Upper lobe of left lung (tissue), 6 donors: ENCODE data around the gene SUPT7L. TPM values are rescaled to one million over a fixed set of nuclear protein-coding genes. Genes with fewer than 3 reads are reported as not detected.

ENCODE experiments used
- ATAC-seq, 2 donors: fragments of 200-7000 bp; cut with Tn5 transposase; one replicate each; pipeline ENCODE4 v1.9.1; 2022; ENCODE audit warnings: mild to moderate bottlenecking in 2 of 2, moderate library complexity in 2 of 2; ENCODE audit not compliant: low FRiP score in 2 of 2
- DNase-seq, 2 donors: peaks; one replicate each; pipeline ENCODE4 v3.0.0-alpha.2; 2019 to 2020
- H3K27ac ChIP-seq, 4 donors: fragments of 200-600 bp; sonication (generic); one replicate each; pipeline ENCODE4 v1.5.1; 2016 to 2019
- H3K27me3 ChIP-seq, 4 donors: fragments of 200-600 bp; sonication (generic); one replicate each; pipeline ENCODE4 v1.5.1; 2017 to 2019
- H3K36me3 ChIP-seq, 4 donors: fragments of 200-600 bp; sonication (generic); one replicate each; pipeline ENCODE4 v1.5.1; 2016 to 2019
- H3K4me1 ChIP-seq, 4 donors: fragments of 200-600 bp; sonication (generic); one replicate each; pipeline ENCODE4 v1.5.1; 2018 to 2019
- H3K4me3 ChIP-seq, 4 donors: fragments of 200-600 bp; sonication (generic); one replicate each; pipeline ENCODE4 v1.5.1; 2017 to 2019; ENCODE audit warnings: mild to moderate bottlenecking in 2 of 4, moderate library complexity in 1 of 4
- H3K9me3 ChIP-seq, 4 donors: fragments of 200-600 bp; sonication (generic); one replicate each; pipeline ENCODE4 v1.5.1; 2018 to 2019
- CTCF ChIP-seq, 6 experiments: fragments of 450-650 bp in 4 of 6; fragments of 200-600 bp in 2 of 6; sonication (generic) in 2 of 6; IDR thresholded peaks; one replicate each; pipeline ENCODE4 v1.5.1; 2016 to 2019; ENCODE audit warnings: antibody characterized with exemption in 6 of 6
- EP300 ChIP-seq, 4 donors: sonication (generic); formaldehyde crosslinking; IDR thresholded peaks; one replicate each; pipeline ENCODE4 v1.5.1; 2017; ENCODE audit warnings: antibody characterized with exemption in 4 of 4, control low read depth in 2 of 4
- POLR2A ChIP-seq, 4 donors: fragments of 450-650 bp; IDR thresholded peaks; one replicate each; pipeline ENCODE4 v1.5.1; 2016 to 2017; ENCODE audit warnings: antibody characterized with exemption in 4 of 4, mild to moderate bottlenecking in 2 of 4
- POLR2AphosphoS5 ChIP-seq, 2 donors: sonication (generic); formaldehyde crosslinking; IDR thresholded peaks; one replicate each; pipeline ENCODE4 v1.5.1; 2017; ENCODE audit warnings: antibody characterized with exemption in 2 of 2
- WGBS, 2 donors: methylation state at CpG; one replicate each; pipeline ENCODE4 v1.1.5; 2017 to 2018; 5-methylcytosine and 5-hydroxymethylcytosine counted together
- total RNA-seq, 6 donors: library from RNA; depleted of rRNA in 4 of 6; stranded (reverse); fragments of >200 nt in 4 of 6; gene quantifications; one replicate each; pipeline versions ENCODE4 v1.1.0 to v1.2.1, GENCODE V29; 2016 to 2021
- donor health status: DM: no; HTN: no; CAD: no; lungs with moderate emphysema.
- donor health status: DM: no; HTN: yes; CAD: no; lungs with severe emphysema.

Gene SUPT7L
- total RNA-seq, 6 donors from 2014 or later: 22.2 to 70.2 (median 25.0) TPM

GRCh38 chr2:27710640-27711430, 47.4 kb upstream of the SUPT7L start:
- DNase-seq: peak in 1 of 2 donors; percentile 34
- peaks cover 25 to 37% (median 30%) of the 10 kb centered on the region in 4 donors for H3K4me1 ChIP-seq
- H3K27ac ChIP-seq: no peak overlapping the region
- 83 to 91% methylated on average over 8 of the region's 8 CpGs for WGBS, 2 donors
- peaks cover 0 to 7% (median 0%) of the 10 kb centered on the region in 4 donors for H3K27me3 ChIP-seq
- H3K36me3 ChIP-seq: no peaks in the 10 kb centered on the region
- H3K9me3 ChIP-seq: no peaks in the 10 kb centered on the region
- ATAC-seq: no peak
- no peak overlapping the region for H3K4me3 ChIP-seq
- TF ChIP-seq EP300 (IDR thresholded peaks at IDR 0.05) (peak in 1 of 4 donors; percentile 51), POLR2A (IDR thresholded peaks at IDR 0.05) (no peak)

DNA sequence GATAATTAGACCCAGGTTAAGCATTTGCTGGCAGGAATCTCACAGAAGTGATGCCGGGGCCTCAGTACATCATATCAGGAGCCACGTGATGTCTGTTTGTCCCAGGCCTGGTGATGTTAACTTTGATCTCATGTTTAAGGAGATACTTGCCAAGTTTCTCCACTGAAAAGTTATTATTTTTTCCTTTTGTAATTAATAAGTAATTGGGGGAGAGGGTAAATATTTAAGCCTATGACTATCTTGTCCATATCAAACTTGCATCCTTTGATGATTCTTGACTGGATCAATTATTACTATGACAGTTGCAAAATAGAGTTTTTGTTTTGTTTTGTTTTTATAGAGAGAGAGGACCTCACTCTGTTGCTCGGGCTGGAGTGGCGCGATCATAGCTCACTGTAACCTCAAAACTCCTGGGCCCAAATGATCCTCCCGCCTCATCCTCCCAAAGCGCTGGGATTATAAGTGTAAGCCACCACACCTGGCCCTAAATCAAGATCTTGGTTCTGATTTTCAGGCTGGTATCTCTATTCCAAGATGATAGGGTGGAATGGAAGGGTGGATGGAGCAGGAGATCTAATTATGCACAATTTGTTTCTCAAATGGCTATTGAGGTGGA, 46.7 kb upstream of the SUPT7L start:
- Histone ChIP-seq H3K9me3 (no peaks in the 10 kb centered on the region), H3K27me3 (peaks cover 0 to under 1% (median 0%) of the 10 kb centered on the region in 4 donors), H3K36me3 (no peaks in the 10 kb centered on the region), H3K4me1 (peaks cover 23 to 37% (median 30%) of the 10 kb centered on the region in 4 donors), H3K4me3 (no peak overlapping the region), H3K27ac (no peak overlapping the region)
- WGBS, 2 donors: 90 to 91% methylated on average over 7 of the region's 7 CpGs
- TF ChIP-seq CTCF (IDR thresholded peaks at IDR 0.05) (no peak), EP300 (IDR thresholded peaks at IDR 0.05) (no peak), POLR2AphosphoS5 (IDR thresholded peaks at IDR 0.05) (no peak), POLR2A (IDR thresholded peaks at IDR 0.05) (no peak)
- DNase-seq (no peak), ATAC-seq (no peak)

DNA sequence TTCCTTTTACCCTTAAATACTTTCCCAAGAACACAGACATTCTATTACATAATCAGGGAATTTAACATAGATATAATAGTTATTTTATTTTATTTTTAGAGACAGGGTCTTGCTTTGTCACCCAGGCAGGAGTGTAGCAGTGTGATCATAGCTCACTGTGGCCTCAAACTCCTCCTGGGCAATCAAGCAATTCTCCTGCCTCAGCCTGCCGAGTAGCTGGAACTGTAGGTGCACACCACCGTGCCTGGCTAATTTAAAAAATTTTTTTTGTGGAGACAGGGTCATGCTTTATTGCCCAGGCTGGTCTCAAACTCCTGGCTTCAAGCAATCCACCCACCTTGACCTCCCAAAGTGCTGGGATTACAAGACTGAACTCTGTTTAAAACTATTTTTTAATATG, 45.9 kb upstream of the SUPT7L start:
- DNase-seq (no peak), ATAC-seq (no peak)
- no peaks in the 10 kb centered on the region for H3K27me3 ChIP-seq
- TF ChIP-seq POLR2AphosphoS5 (IDR thresholded peaks at IDR 0.05) (no peak), POLR2A (IDR thresholded peaks at IDR 0.05) (no peak), EP300 (IDR thresholded peaks at IDR 0.05) (no peak), CTCF (IDR thresholded peaks at IDR 0.05) (no peak)
- 84 to 92% methylated on average over 2 of the region's 2 CpGs for WGBS, 2 donors
- H3K4me1 ChIP-seq: peaks cover 20 to 32% (median 29%) of the 10 kb centered on the region in 4 donors
- no peaks in the 10 kb centered on the region for H3K36me3 ChIP-seq
- H3K9me3 ChIP-seq: no peaks in the 10 kb centered on the region
- H3K4me3 ChIP-seq: no peak overlapping the region
- no peak overlapping the region for H3K27ac ChIP-seq

- Histone ChIP-seq H3K4me3 (no peak overlapping the region), H3K36me3 (no peaks in the 10 kb centered on the region), H3K9me3 (no peaks in the 10 kb centered on the region), H3K4me1 (peaks cover 27 to 39% (median 34%) of the 10 kb centered on the region in 4 donors), H3K27me3 (no peaks in the 10 kb centered on the region), H3K27ac (peak overlapping the region in 2 of 4 donors; percentile 4 to 62)
- DNase-seq (no peak), ATAC-seq (no peak)
- WGBS, 2 donors: 84 to 88% methylated on average over 3 of the region's 3 CpGs
- no peak for TF ChIP-seq POLR2A (IDR thresholded peaks at IDR 0.05)
- no peak for TF ChIP-seq CTCF (IDR thresholded peaks at IDR 0.05)
- no peak for TF ChIP-seq EP300 (IDR thresholded peaks at IDR 0.05)
- TF ChIP-seq POLR2AphosphoS5 (IDR thresholded peaks at IDR 0.05): no peak
Measured at GRCh38 chr2:27708666-27709065, 45.3 kb upstream of the SUPT7L start.

DNA sequence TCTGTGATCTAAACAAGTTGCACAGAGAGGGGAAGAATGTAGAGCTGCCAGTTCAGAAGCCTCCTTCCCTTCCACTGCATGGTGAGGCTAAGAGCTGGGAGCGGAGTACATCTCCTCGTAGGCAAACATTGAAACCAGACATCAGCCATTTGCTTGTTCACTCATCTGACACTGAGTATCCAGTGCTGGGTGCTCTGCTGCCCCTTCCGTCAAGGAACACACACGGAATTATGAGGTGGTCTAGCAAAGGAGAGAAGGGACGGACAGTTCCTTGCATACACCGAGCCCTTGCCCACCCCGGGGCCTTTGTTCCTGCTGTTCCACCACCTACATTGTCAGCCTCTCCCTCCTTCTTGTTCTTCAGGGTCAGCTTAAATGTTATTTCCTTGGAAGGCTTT, 44.8 kb upstream of the SUPT7L start:
- H3K36me3 ChIP-seq: no peaks in the 10 kb centered on the region
- WGBS, 2 donors: 94 to 95% methylated on average over 7 of the region's 7 CpGs
- H3K27ac ChIP-seq: peak overlapping the region in 2 of 4 donors; percentile 4 to 62
- H3K4me1 ChIP-seq: peaks cover 30 to 43% (median 36%) of the 10 kb centered on the region in 4 donors
- no peak for DNase-seq
- no peaks in the 10 kb centered on the region for H3K27me3 ChIP-seq
- no peak for TF ChIP-seq EP300 (IDR thresholded peaks at IDR 0.05)
- TF ChIP-seq POLR2AphosphoS5 (IDR thresholded peaks at IDR 0.05): no peak
- no peak for TF ChIP-seq CTCF (IDR thresholded peaks at IDR 0.05)
- TF ChIP-seq POLR2A (IDR thresholded peaks at IDR 0.05): no peak
- no peak for ATAC-seq
- no peaks in the 10 kb centered on the region for H3K9me3 ChIP-seq
- no peak overlapping the region for H3K4me3 ChIP-seq
